ENCODE results near the gene MED13L.

Gene MED13L

GRCh38 chr12:116182359-116183063 is 95.0 kb downstream of the MED13L start:
- no peak for DNase-seq (ENCODE audit: low spot score)

- DNase-seq (ENCODE audit: low spot score), result no peak
Observed at GRCh38 chr12:116180448-116180847, 97.0 kb downstream of the MED13L start.

GRCh38 chr12:116179384-116179783 is 98.1 kb downstream of the MED13L start:
- DNase-seq (ENCODE audit: low spot score), result no peak

GRCh38 chr12:116177017-116177416 is 100.5 kb downstream of the MED13L start:
- DNase-seq (ENCODE audit: low spot score), result no peak

GRCh38 chr12:116174904-116175303 is 102.6 kb downstream of the MED13L start:
- DNase-seq (ENCODE audit: low spot score), result no peak

- DNase-seq (ENCODE audit: low spot score), result no peak
Observed at GRCh38 chr12:116174006-116174405, 103.5 kb downstream of the MED13L start.

GRCh38 chr12:116172224-116172849 is 105.2 kb downstream of the MED13L start:
- no peak for DNase-seq (ENCODE audit: low spot score)

GRCh38 chr12:116171549-116171948 is 105.9 kb downstream of the MED13L start:
- DNase-seq (ENCODE audit: low spot score), result no peak

- DNase-seq (ENCODE audit: low spot score), result no peak
Observed at GRCh38 chr12:116169071-116169470, 108.4 kb downstream of the MED13L start.

GRCh38 chr12:116166306-116166705 is 111.2 kb downstream of the MED13L start:
- DNase-seq (ENCODE audit: low spot score), result peak; percentile 19

GRCh38 chr12:116165036-116165425 is 112.5 kb downstream of the MED13L start:
- peak; percentile 68 for DNase-seq (ENCODE audit: low spot score)

GRCh38 chr12:116164250-116165035 is 113.0 kb downstream of the MED13L start:
- no peak for DNase-seq (ENCODE audit: low spot score)

- no peak for DNase-seq (ENCODE audit: low spot score)
Observed at GRCh38 chr12:116162071-116162470, 115.4 kb downstream of the MED13L start.

GRCh38 chr12:116161588-116161987 is 115.9 kb downstream of the MED13L start:
- DNase-seq (ENCODE audit: low spot score), result no peak

GRCh38 chr12:116160883-116161458 is 116.5 kb downstream of the MED13L start:
- no peak for DNase-seq (ENCODE audit: low spot score)

- DNase-seq (ENCODE audit: low spot score), result peak; percentile 49
Observed at GRCh38 chr12:116160231-116160630, 117.3 kb downstream of the MED13L start.

- DNase-seq (ENCODE audit: low spot score), result no peak
Observed at GRCh38 chr12:116159593-116160200, 117.8 kb downstream of the MED13L start.

GRCh38 chr12:116159175-116159574 is 118.3 kb downstream of the MED13L start:
- DNase-seq (ENCODE audit: low spot score), result no peak

- no peak for DNase-seq (ENCODE audit: low spot score)
Observed at GRCh38 chr12:116157845-116158267, 119.6 kb downstream of the MED13L start.

- no peak for DNase-seq (ENCODE audit: low spot score)
Observed at GRCh38 chr12:116156614-116157013, 120.9 kb downstream of the MED13L start.

GRCh38 chr12:116155383-116155782 is 122.1 kb downstream of the MED13L start:
- DNase-seq (ENCODE audit: low spot score), result no peak

- DNase-seq (ENCODE audit: low spot score), result no peak
Observed at GRCh38 chr12:116153983-116154382, 123.5 kb downstream of the MED13L start.

Data from LoVo (cell line).